PC-3 (cell line): ENCODE results near the gene PICALM. TPM values are rescaled to one million over a fixed set of nuclear protein-coding genes. Genes with fewer than 3 reads are reported as not detected.

ENCODE experiments used
- ATAC-seq: fragments of 200-7000 bp; cut with Tn5 transposase; 2 replicates; pipeline ENCODE4 v1.9.1; 2020; ENCODE audit warnings: mild to moderate bottlenecking, moderate library complexity
- BruUV-seq: library from RNA; stranded (reverse); fragments of 400-500 nt; replicated peaks from 2 replicates; lab custom pipeline; 2021; lab: Mats Ljungman, UMichigan
- CTCF ChIA-PET: fragments of 300-600 bp; sonication (Branson Sonifier 250); formaldehyde crosslinking; loops from one replicate; lab custom pipeline; 2022; ENCODE audit warnings: antibody characterized with exemption; lab: Charles Lee
- POLR2A ChIA-PET: fragments of 300-600 bp; sonication (Branson Sonifier 250); formaldehyde crosslinking; loops from one replicate; lab custom pipeline; 2022; ENCODE audit warnings: antibody characterized with exemption; ENCODE audit not compliant: unreplicated experiment; lab: Charles Lee
- DNase-seq: peaks from one replicate; pipeline ENCODE4 v3.0.0-alpha.2; 2015
- H2AFZ ChIP-seq: fragments of 300-600 bp; sonication (generic); 2 replicates; pipeline ENCODE4 v1.6.0; 2016; ENCODE audit warnings: antibody characterized with exemption, low read length
- H3F3A ChIP-seq: fragments of 300-600 bp; sonication (generic); one replicate; pipeline ENCODE4 v1.6.0; 2017; ENCODE audit warnings: antibody characterized with exemption, low read length, control low read depth, mild to moderate bottlenecking; ENCODE audit not compliant: unreplicated experiment
- H3K27ac ChIP-seq: fragments of 300-600 bp; sonication (generic); 2 replicates; pipeline ENCODE4 v1.5.1; 2016; ENCODE audit warnings: mild to moderate bottlenecking, low read length
- H3K27me3 ChIP-seq: fragments of 300-600 bp; sonication (generic); 2 replicates; pipeline ENCODE4 v1.6.1; 2016; ENCODE audit warnings: low read length, mixed read lengths
- H3K36me3 ChIP-seq: fragments of 300-600 bp; sonication (generic); 2 replicates; pipeline ENCODE4 v1.6.1; 2016; ENCODE audit warnings: low read depth, mixed run types, low read length, mixed read lengths
- H3K4me1 ChIP-seq: fragments of 300-600 bp; sonication (generic); 2 replicates; pipeline ENCODE4 v1.5.1; 2016; ENCODE audit warnings: low read length; ENCODE audit not compliant: insufficient read depth
- H3K4me2 ChIP-seq: fragments of 300-600 bp; sonication (generic); 2 replicates; pipeline ENCODE4 v1.6.0; 2016; ENCODE audit warnings: low read length
- H3K4me3 ChIP-seq: fragments of 300-600 bp; sonication (generic); 2 replicates; pipeline ENCODE4 v1.5.1; 2016; ENCODE audit warnings: mild to moderate bottlenecking, low read length, mixed read lengths
- H3K79me2 ChIP-seq: fragments of 300-600 bp; sonication (generic); 2 replicates; pipeline ENCODE4 v1.6.1; 2017; ENCODE audit warnings: low read length, mixed read lengths
- H3K9ac ChIP-seq: fragments of 300-600 bp; sonication (generic); 2 replicates; pipeline ENCODE4 v1.6.0; 2016; ENCODE audit warnings: mild to moderate bottlenecking, low read length
- H3K9me2 ChIP-seq: fragments of 300-600 bp; sonication (generic); replicated peaks from 2 replicates; pipeline ENCODE4 v1.6.1; 2016; ENCODE audit warnings: mixed run types, low read length, mixed read lengths
- H3K9me3 ChIP-seq: fragments of 300-600 bp; sonication (generic); 2 replicates; pipeline ENCODE4 v1.6.1; 2016; ENCODE audit warnings: low read length, mixed read lengths
- H4K20me1 ChIP-seq: fragments of 300-600 bp; sonication (generic); 2 replicates; pipeline ENCODE4 v1.6.1; 2016; ENCODE audit warnings: low read length, mixed read lengths
- CTCF ChIP-seq: fragments of 300-600 bp; sonication (generic); conservative IDR thresholded peaks from 2 replicates; pipeline ENCODE4 v1.5.1; 2017; ENCODE audit warnings: antibody characterized with exemption, low read depth, mild to moderate bottlenecking, low read length
- EZH2 ChIP-seq: fragments of 300-600 bp; sonication (generic); IDR thresholded peaks from one replicate; pipeline ENCODE4 v1.6.1; 2017; ENCODE audit warnings: antibody characterized with exemption, mild to moderate bottlenecking, low read length; ENCODE audit not compliant: unreplicated experiment
- EZH2phosphoT487 ChIP-seq: fragments of 300-600 bp; sonication (generic); IDR thresholded peaks from 2 replicates; pipeline ENCODE4 v1.6.1; 2018; ENCODE audit warnings: mild to moderate bottlenecking, antibody characterized with exemption, low read length, borderline replicate concordance
- intact Hi-C: fragments of 100-400 bp; cut with micrococcal nuclease; formaldehyde crosslinking; loops from 2 replicates; pipeline ENCODE4 v1.9.0; 2023
- total RNA-seq: library from RNA; depleted of rRNA; stranded (reverse); fragments of >200 nt; gene quantifications from 2 replicates; pipeline ENCODE4 v1.2.3, GENCODE V29; 2014

The PICALM gene
- total RNA-seq, 1 experiment from 2014 or later = 59.3 TPM

GRCh38 chr11:85945788-85946187 lies 123.1 kb downstream of the PICALM start:
- H3K4me3 ChIP-seq = no peak overlapping the region
- H3K79me2 ChIP-seq = no peaks in the 10 kb centered on the region
- TF ChIP-seq CTCF = no peak
- no peak for TF ChIP-seq EZH2phosphoT487
- no peak for TF ChIP-seq EZH2
- no peaks in the 10 kb centered on the region for H3K9me3 ChIP-seq
- CTCF ChIA-PET = no interaction called here
- DNase-seq = no peak
- peaks cover 9% of the 10 kb centered on the region; the same call in 1 of the 2 replicates for H3K4me1 ChIP-seq
- no peaks in the 10 kb centered on the region for H3K36me3 ChIP-seq
- H3K27ac ChIP-seq = no peak overlapping the region
- no peak overlapping the region for H3K9ac ChIP-seq
- no TSS peak for BruUV-seq
- ATAC-seq = no peak
- POLR2A ChIA-PET = no interaction called here
- H3K27me3 ChIP-seq = no peaks in the 10 kb centered on the region
- no peak overlapping the region for H3K4me2 ChIP-seq
- no peaks in the 10 kb centered on the region for H3K9me2 ChIP-seq
- no peaks in the 10 kb centered on the region for H3F3A ChIP-seq
- intact Hi-C loops = loop anchor here (10.0 kb wide), 1 partner anchor 249 kb away; no protein-coding TSS in a partner anchor
- no peak overlapping the region for H2AFZ ChIP-seq
- H4K20me1 ChIP-seq = no peaks in the 10 kb centered on the region

- Histone ChIP-seq H3K9me2 (no peaks in the 10 kb centered on the region), H3K27me3 (no peaks in the 10 kb centered on the region), H4K20me1 (no peaks in the 10 kb centered on the region), H2AFZ (no peak overlapping the region), H3K4me2 (no peak overlapping the region), H3K79me2 (no peaks in the 10 kb centered on the region), H3K9ac (no peak overlapping the region), H3K27ac (no peak overlapping the region), H3F3A (no peaks in the 10 kb centered on the region), H3K9me3 (no peaks in the 10 kb centered on the region), H3K36me3 (no peaks in the 10 kb centered on the region), H3K4me1 (peaks cover 9% of the 10 kb centered on the region; the same call in 1 of the 2 replicates), H3K4me3 (no peak overlapping the region)
- CTCF ChIA-PET = no interaction called here
- intact Hi-C loops = loop anchor here (10.0 kb wide), 1 partner anchor 250 kb away; no protein-coding TSS in a partner anchor
- BruUV-seq = no TSS peak
- TF ChIP-seq CTCF (no peak), EZH2 (no peak)
- ATAC-seq (no peak), DNase-seq (no peak)
- POLR2A ChIA-PET = no interaction called here
Observed at GRCh38 chr11:85945296-85945695, 123.6 kb downstream of the PICALM start.

- no peak overlapping the region for H3K27ac ChIP-seq
- POLR2A ChIA-PET = no interaction called here
- TF ChIP-seq EZH2phosphoT487 = no peak
- peak; percentile 63 for TF ChIP-seq CTCF
- no peak for TF ChIP-seq EZH2
- no peak overlapping the region for H3K9ac ChIP-seq
- H3K4me2 ChIP-seq = peak overlapping the region; percentile 22; the same call in 1 of the 2 replicates
- ATAC-seq (peak; percentile 64), DNase-seq (peak; percentile 59)
- H2AFZ ChIP-seq = no peak overlapping the region
- no peak overlapping the region for H3K4me3 ChIP-seq
- CTCF ChIA-PET = no interaction called here
- H3K4me1 ChIP-seq = no peaks in the 10 kb centered on the region
- H3K9me3 ChIP-seq = no peaks in the 10 kb centered on the region
- no peaks in the 10 kb centered on the region for H3K9me2 ChIP-seq
- no peaks in the 10 kb centered on the region for H4K20me1 ChIP-seq
- no peaks in the 10 kb centered on the region for H3K36me3 ChIP-seq
- H3K79me2 ChIP-seq = no peaks in the 10 kb centered on the region
- no peaks in the 10 kb centered on the region for H3K27me3 ChIP-seq
- intact Hi-C loops = loop anchor here (5.0 to 10.0 kb wide), 3 partner anchors 253 to 466 kb away; no protein-coding TSS in a partner anchor
- no peaks in the 10 kb centered on the region for H3F3A ChIP-seq
- BruUV-seq = no TSS peak
Observed at GRCh38 chr11:85941380-85941973, 127.4 kb downstream of the PICALM start.
